ENCODE results near the gene GSN.

The GSN gene

GRCh38 chr9:121273064-121273775 is 5.3 kb downstream of the GSN start:
- no peak for DNase-seq

- no peak for DNase-seq
These were observed 6.9 kb downstream of the GSN start for GRCh38 chr9:121274851-121275250.

GRCh38 chr9:121275781-121276658 is 8.1 kb downstream of the GSN start:
- DNase-seq = no peak

GRCh38 chr9:121277026-121277425 is 9.1 kb downstream of the GSN start:
- DNase-seq = no peak

- DNase-seq = no peak
These were observed 9.7 kb downstream of the GSN start for GRCh38 chr9:121277518-121278295.

- DNase-seq = peak in 2 of 5 donors; percentile 7 to 48
These were observed 10.7 kb downstream of the GSN start for GRCh38 chr9:121278477-121279261.

GRCh38 chr9:121279776-121280388 is 11.9 kb downstream of the GSN start:
- DNase-seq = no peak

- no peak for DNase-seq
These were observed 13.0 kb downstream of the GSN start for GRCh38 chr9:121280715-121281613.

- DNase-seq = no peak
These were observed 13.8 kb downstream of the GSN start for GRCh38 chr9:121281614-121282276.

- DNase-seq = no peak
These were observed 14.5 kb downstream of the GSN start for GRCh38 chr9:121282277-121283079.

GRCh38 chr9:121283080-121283398 is 15.1 kb downstream of the GSN start:
- no peak for DNase-seq

- no peak for DNase-seq
These were observed 16.1 kb downstream of the GSN start for GRCh38 chr9:121283856-121284732.

- no peak for DNase-seq
These were observed 16.9 kb downstream of the GSN start for GRCh38 chr9:121284733-121285451.

- DNase-seq = no peak
These were observed 18.1 kb downstream of the GSN start for GRCh38 chr9:121285835-121286687.

GRCh38 chr9:121286688-121286972 is 18.7 kb downstream of the GSN start:
- DNase-seq = no peak

GRCh38 chr9:121286973-121287741 is 19.2 kb downstream of the GSN start:
- DNase-seq = no peak

Data from T-helper 1 cell (primary cell).